ENCODE measurements around the gene SYNJ1.

GRCh38 chr21:32705901-32706300, 21.9 kb downstream of the SYNJ1 start:
- no peak for TF ChIP-seq RFX5 (IDR thresholded peaks at IDR 0.05; ENCODE audit: low read depth, low read length)
- TF ChIP-seq CTCF (IDR thresholded peaks at IDR 0.05 in 2 of 3, conservative IDR thresholded peaks at IDR 0.05 in 1 of 3; ENCODE audit: control insufficient read depth in 2 of 3, extremely low read depth in 1 of 3, insufficient read depth in 1 of 3, low read depth in 3 of 3, low read length in 3 of 3), result no peak
- TF ChIP-seq POLR2A (IDR thresholded peaks at IDR 0.05; ENCODE audit: low read depth, low read length), result no peak
- TF ChIP-seq NFYB (IDR thresholded peaks at IDR 0.05; ENCODE audit: insufficient read depth, low read depth, low read length), result no peak
- no peak for TF ChIP-seq ZBTB40 (IDR thresholded peaks at IDR 0.05; ENCODE audit: borderline replicate concordance)
- TF ChIP-seq POLR2AphosphoS5 (IDR thresholded peaks at IDR 0.05; ENCODE audit: low read length), result no peak
- no peak for TF ChIP-seq SRF (IDR thresholded peaks at IDR 0.05; ENCODE audit: low read depth in 2 of 2, low read length in 2 of 2)
- no peak for TF ChIP-seq ZNF592 (IDR thresholded peaks at IDR 0.05)
